ENCODE measurements around the gene ZHX3. TPM values are rescaled to one million over a fixed set of nuclear protein-coding genes. Genes with fewer than 3 reads are reported as not detected.
A peak's percentile ranks its signal among the peaks of the same experiment; 100 is the strongest.

ZHX3 gene
- total RNA-seq, 4 donors from 2014 or later = 57.8 to 74.8 (median 60.5) TPM

GRCh38 chr20:41167481-41168253 lies 149.9 kb downstream of the ZHX3 start:
- 81 to 92% methylated on average over 11 of the region's 11 CpGs for WGBS, 2 donors

GRCh38 chr20:41167118-41167470 lies 150.4 kb downstream of the ZHX3 start:
- intact Hi-C loops (cut with DNase I) = loop anchor here (10.0 kb wide), 1 partner anchor 248 kb away; no protein-coding TSS in a partner anchor
- peak in 1 of 2 donors; percentile 1 for DNase-seq
- Histone ChIP-seq H3K4me1 (peaks cover 0 to 4% of the 10 kb centered on the region in 2 donors), H3K27me3 (no peaks in the 10 kb centered on the region), H3K9me3 (no peaks in the 10 kb centered on the region), H3K4me3 (replicated peaks in 1 of 3) (no peak overlapping the region), H3K36me3 (peaks cover 84 to 85% of the 10 kb centered on the region in 2 donors), H3K27ac (no peak overlapping the region)
- WGBS, 2 donors = 96 to 98% methylated on average over 3 of the region's 3 CpGs
- TF ChIP-seq CTCF (IDR thresholded peaks at IDR 0.05) = no peak
- no peak for TF ChIP-seq POLR2A (IDR thresholded peaks at IDR 0.05)

More at GRCh38 chr20:41167481-41168253, 149.9 kb downstream of the ZHX3 start:
- peaks cover 85 to 86% of the 10 kb centered on the region in 2 donors for H3K36me3 ChIP-seq
- H3K27ac ChIP-seq = peak overlapping the region in 1 of 3 donors; percentile 60
- intact Hi-C loops (cut with DNase I) = loop anchor here (10.0 kb wide), 1 partner anchor 247 kb away; no protein-coding TSS in a partner anchor
- TF ChIP-seq POLR2A (IDR thresholded peaks at IDR 0.05) (no peak), CTCF (IDR thresholded peaks at IDR 0.05) (no peak)
- no peaks in the 10 kb centered on the region for H3K27me3 ChIP-seq
- peak in 1 of 2 donors; percentile 1 for DNase-seq
- no peak overlapping the region for H3K4me3 ChIP-seq (replicated peaks in 1 of 3)
- peaks cover under 1 to 9% of the 10 kb centered on the region in 2 donors for H3K4me1 ChIP-seq
- no peaks in the 10 kb centered on the region for H3K9me3 ChIP-seq

- intact Hi-C loops (cut with DNase I) = loop anchor here (10.0 kb wide), 1 partner anchor 248 kb away; no protein-coding TSS in a partner anchor
- DNase-seq = peak; percentile 0 to 3
- 92% methylated on average over 25 of the region's 27 CpGs for WGBS, 2 donors
- TF ChIP-seq POLR2A (IDR thresholded peaks at IDR 0.05) (no peak), CTCF (IDR thresholded peaks at IDR 0.05) (no peak)
- Histone ChIP-seq H3K36me3 (peaks cover 82 to 83% of the 10 kb centered on the region in 2 donors), H3K4me3 (replicated peaks in 1 of 3) (no peak overlapping the region), H3K9me3 (no peaks in the 10 kb centered on the region), H3K4me1 (peaks cover 5% of the 10 kb centered on the region in 2 donors), H3K27ac (no peak overlapping the region), H3K27me3 (no peaks in the 10 kb centered on the region)
Observed at GRCh38 chr20:41166201-41167117, 151.1 kb downstream of the ZHX3 start.

GRCh38 chr20:41165001-41165882 lies 152.3 kb downstream of the ZHX3 start:
- intact Hi-C loops (cut with DNase I) = loop anchor here (10.0 kb wide), 1 partner anchor 250 kb away; no protein-coding TSS in a partner anchor
- Histone ChIP-seq H3K9me3 (no peaks in the 10 kb centered on the region), H3K36me3 (peaks cover 77 to 81% of the 10 kb centered on the region in 2 donors), H3K4me3 (replicated peaks in 1 of 3) (no peak overlapping the region), H3K27ac (no peak overlapping the region), H3K4me1 (peaks cover 6 to 13% of the 10 kb centered on the region in 2 donors), H3K27me3 (no peaks in the 10 kb centered on the region)
- peak in 1 of 2 donors; percentile 0 for DNase-seq
- TF ChIP-seq CTCF (IDR thresholded peaks at IDR 0.05) (no peak), POLR2A (IDR thresholded peaks at IDR 0.05) (no peak)
- WGBS, 2 donors = 90 to 95% methylated on average over 23 to 24 of the region's 24 CpGs
